HepG2 (cell line): ENCODE results near the gene NEDD8. TPM values are rescaled to one million over a fixed set of nuclear protein-coding genes. Genes with fewer than 3 reads are reported as not detected.

ENCODE experiments used
- DMAP1 ChIP-seq: IDR thresholded peaks from 2 replicates; pipeline ENCODE4 v1.6.1; 2016
- FOXP4 ChIP-seq: sonication (generic); formaldehyde crosslinking; IDR thresholded peaks from 2 replicates; pipeline ENCODE4 v1.4.0; 2020; ENCODE audit warnings: missing genetic modification reagents
- HOXD1 ChIP-seq: sonication (generic); formaldehyde crosslinking; IDR thresholded peaks from 2 replicates; pipeline ENCODE4 v1.5.0; 2020; ENCODE audit warnings: missing genetic modification reagents
- KLF15 ChIP-seq: sonication (generic); formaldehyde crosslinking; IDR thresholded peaks from 2 replicates; pipeline ENCODE4 v1.8.1; 2023; ENCODE audit warnings: borderline replicate concordance, mild to moderate bottlenecking, inconsistent platforms, missing genetic modification reagents, mixed read lengths
- KMT2B ChIP-seq: IDR thresholded peaks from 2 replicates; pipeline ENCODE4 v1.6.1; 2016; ENCODE audit warnings: missing genetic modification reagents, missing compliant biosample characterization
- NFE2L1 ChIP-seq: sonication (generic); formaldehyde crosslinking; IDR thresholded peaks from 2 replicates; pipeline ENCODE4 v1.4.0; 2020; ENCODE audit warnings: missing genetic modification reagents, mild to moderate bottlenecking, borderline replicate concordance
- PRDM10 ChIP-seq: sonication (generic); formaldehyde crosslinking; IDR thresholded peaks from 2 replicates; pipeline ENCODE4 v1.4.0; 2020; ENCODE audit warnings: low read depth, missing genetic modification reagents
- RXRB ChIP-seq: IDR thresholded peaks from 2 replicates; pipeline ENCODE4 v1.6.1; 2016; ENCODE audit warnings: borderline replicate concordance, missing genetic modification reagents, missing compliant biosample characterization
- SAFB2 ChIP-seq: sonication (generic); formaldehyde crosslinking; IDR thresholded peaks from 2 replicates; pipeline ENCODE4 v1.5.1; 2020; ENCODE audit warnings: missing genetic modification reagents, low read depth, mild to moderate bottlenecking, borderline replicate concordance
- SAP130 ChIP-seq: IDR thresholded peaks from 2 replicates; pipeline ENCODE4 v1.6.1; 2016; ENCODE audit warnings: low read depth
- THRA ChIP-seq: sonication (generic); formaldehyde crosslinking; IDR thresholded peaks from 2 replicates; pipeline ENCODE4 v1.4.0; 2020; ENCODE audit warnings: missing genetic modification reagents, borderline replicate concordance
- ZBTB1 ChIP-seq: sonication (generic); formaldehyde crosslinking; IDR thresholded peaks from 2 replicates; pipeline ENCODE4 v1.4.0; 2020; ENCODE audit warnings: missing genetic modification reagents, borderline replicate concordance
- ZNF160 ChIP-seq: sonication (generic); formaldehyde crosslinking; IDR thresholded peaks from 2 replicates; pipeline ENCODE4 v1.8.0; 2022; ENCODE audit warnings: mild to moderate bottlenecking, inconsistent platforms, missing genetic modification reagents
- ZNF232 ChIP-seq: sonication (generic); formaldehyde crosslinking; IDR thresholded peaks from 2 replicates; pipeline ENCODE4 v1.4.0; 2020; ENCODE audit warnings: missing genetic modification reagents, borderline replicate concordance
- ZNF296 ChIP-seq: sonication (generic); formaldehyde crosslinking; conservative IDR thresholded peaks from 2 replicates; pipeline ENCODE4 v1.5.0; 2020; ENCODE audit warnings: mild to moderate bottlenecking, missing genetic modification reagents
- ZNF414 ChIP-seq: sonication (generic); formaldehyde crosslinking; IDR thresholded peaks from 2 replicates; pipeline ENCODE4 v1.5.0; 2020; ENCODE audit warnings: missing genetic modification reagents
- ZNF569 ChIP-seq: sonication (generic); formaldehyde crosslinking; IDR thresholded peaks from 2 replicates; pipeline ENCODE4 v1.5.0; 2020; ENCODE audit warnings: mild to moderate bottlenecking, missing genetic modification reagents, moderate library complexity, borderline replicate concordance
- polyA plus RNA-seq, 8 experiments: library from polyadenylated mRNA; depleted of rRNA in 3 of 8; stranded (reverse) in 7 of 8; unstranded in 1 of 8; fragments of >200 nt; fragmentation: Illumina TruSeq in 4 of 8; extraction: Trizol in 4 of 8; gene quantifications; 2 replicates each; pipeline versions ENCODE4 v1.2.1 to v1.2.3, GENCODE V29; 2011 to 2016; ENCODE audit warnings: low read depth in 4 of 8, missing spikeins in 1 of 8, mixed read lengths in 1 of 8; ENCODE audit not compliant: insufficient read depth in 1 of 8
- total RNA-seq, 5 experiments: library from RNA; depleted of rRNA; stranded (reverse); fragments of >200 nt; fragmentation: Illumina TruSeq; extraction: Trizol; gene quantifications; 2 replicates each; pipeline ENCODE4 v1.2.3, GENCODE V29; 2016; ENCODE audit warnings: low read depth in 1 of 5
- TF ChIP-seq, protein P1 (sequence below): sonication (generic); formaldehyde crosslinking; IDR thresholded peaks from 2 replicates; pipeline ENCODE4 v1.5.1; 2020; ENCODE audit warnings: missing genetic modification reagents, mild to moderate bottlenecking, borderline replicate concordance

The NEDD8 gene
- total and polyA plus RNA-seq, 2 of the 13 experiments (the other 11 are each of a cell fraction or from before 2014, with no cell fraction given): 535 to 713 TPM

GRCh38 chr14:24271134-24271833, 39.1 kb upstream of the NEDD8 start, which contains the start of gene RABGGTA (continued):
- TF ChIP-seq PRDM10: peak; percentile 93
- 0 out of 2 replicates have a peak, but pooled peaks have one; percentile 3 for TF ChIP-seq ZBTB1 (CRISPR knock-in tag)
- TF ChIP-seq, protein P1, sequence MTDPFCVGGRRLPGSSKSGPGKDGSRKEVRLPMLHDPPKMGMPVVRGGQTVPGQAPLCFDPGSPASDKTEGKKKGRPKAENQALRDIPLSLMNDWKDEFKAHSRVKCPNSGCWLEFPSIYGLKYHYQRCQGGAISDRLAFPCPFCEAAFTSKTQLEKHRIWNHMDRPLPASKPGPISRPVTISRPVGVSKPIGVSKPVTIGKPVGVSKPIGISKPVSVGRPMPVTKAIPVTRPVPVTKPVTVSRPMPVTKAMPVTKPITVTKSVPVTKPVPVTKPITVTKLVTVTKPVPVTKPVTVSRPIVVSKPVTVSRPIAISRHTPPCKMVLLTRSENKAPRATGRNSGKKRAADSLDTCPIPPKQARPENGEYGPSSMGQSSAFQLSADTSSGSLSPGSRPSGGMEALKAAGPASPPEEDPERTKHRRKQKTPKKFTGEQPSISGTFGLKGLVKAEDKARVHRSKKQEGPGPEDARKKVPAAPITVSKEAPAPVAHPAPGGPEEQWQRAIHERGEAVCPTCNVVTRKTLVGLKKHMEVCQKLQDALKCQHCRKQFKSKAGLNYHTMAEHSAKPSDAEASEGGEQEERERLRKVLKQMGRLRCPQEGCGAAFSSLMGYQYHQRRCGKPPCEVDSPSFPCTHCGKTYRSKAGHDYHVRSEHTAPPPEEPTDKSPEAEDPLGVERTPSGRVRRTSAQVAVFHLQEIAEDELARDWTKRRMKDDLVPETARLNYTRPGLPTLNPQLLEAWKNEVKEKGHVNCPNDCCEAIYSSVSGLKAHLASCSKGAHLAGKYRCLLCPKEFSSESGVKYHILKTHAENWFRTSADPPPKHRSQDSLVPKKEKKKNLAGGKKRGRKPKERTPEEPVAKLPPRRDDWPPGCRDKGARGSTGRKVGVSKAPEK (CRISPR knock-in tag): peak; percentile 99
- peak; percentile 99 for TF ChIP-seq HOXD1
- TF ChIP-seq FOXP4 (CRISPR knock-in tag): peak; percentile 93
- TF ChIP-seq THRA (CRISPR knock-in tag): peak; percentile 90; the same call in 1 of the 2 replicates
- no peak for TF ChIP-seq NFE2L1 (CRISPR knock-in tag)
- TF ChIP-seq ZNF232: peak; percentile 99
- TF ChIP-seq ZNF414: peak; percentile 100
- peak; percentile 100 for TF ChIP-seq ZNF569
- TF ChIP-seq KMT2B (CRISPR knock-in tag): peak; percentile 99
- TF ChIP-seq SAFB2 (CRISPR knock-in tag): peak; percentile 100
- peak; percentile 100 for TF ChIP-seq SAP130
- peak; percentile 93 for TF ChIP-seq RXRB
- TF ChIP-seq KLF15 (CRISPR knock-in tag): peak; percentile 98
- TF ChIP-seq DMAP1 (CRISPR knock-in tag): peak; percentile 99
- TF ChIP-seq ZNF296 (CRISPR knock-in tag): peak; percentile 95
- peak; percentile 99 for TF ChIP-seq ZNF160 (CRISPR knock-in tag)
